GM12878 (cell line): ENCODE results near the gene MAN1A1. TPM values are rescaled to one million over a fixed set of nuclear protein-coding genes. Genes with fewer than 3 reads are reported as not detected.

Source experiments
- ATAC-seq: fragments of 200-7000 bp; cut with Tn5 transposase; 3 replicates; pipeline ENCODE4 v1.9.1; 2020; ENCODE audit warnings: mild to moderate bottlenecking, moderate library complexity
- BruUV-seq: library from RNA; stranded (reverse); fragments of 400-500 nt; replicated peaks from 2 replicates; lab custom pipeline; 2021; lab: Mats Ljungman, UMichigan
- CTCF ChIA-PET: fragments of 300-600 bp; sonication (Branson Sonifier 250); formaldehyde crosslinking; extraction: SDS; loops from one replicate; lab custom pipeline; 2021; ENCODE audit warnings: inconsistent platforms; lab: Yijun Ruan, JAX
- POLR2A ChIA-PET: fragments of 350-600 bp; formaldehyde crosslinking; extraction: SDS; loops from one replicate; lab custom pipeline; 2021; ENCODE audit warnings: inconsistent platforms; lab: Charles Lee
- RAD21 ChIA-PET: fragments of 300-600 bp; sonication (Branson Sonifier 250); formaldehyde crosslinking; loops from one replicate; lab custom pipeline; 2023; ENCODE audit warnings: antibody characterized with exemption; ENCODE audit not compliant: unreplicated experiment; lab: Charles Lee
- SMC1A ChIA-PET: fragments of 300-600 bp; sonication (Branson Sonifier 250); formaldehyde crosslinking; loops from one replicate; lab custom pipeline; 2023; ENCODE audit not compliant: unreplicated experiment, uncharacterized antibody; lab: Charles Lee
- DNase-seq: peaks from one replicate; pipeline ENCODE4 v3.0.0-alpha.2; 2011; ENCODE audit warnings: low read depth, low spot score
- FAIRE-seq: peaks from 3 replicates; lab custom pipeline; 2011; peaks lifted over from hg19 to GRCh38; lab: Jason Lieb, UNC
- H2AFZ ChIP-seq: 2 replicates; pipeline ENCODE4 v1.6.0; 2011; ENCODE audit warnings: low read depth, low read length, control low read depth; ENCODE audit not compliant: control insufficient read depth
- H3K27ac ChIP-seq: 2 replicates; pipeline ENCODE4 v1.5.1; 2011; ENCODE audit warnings: control low read depth; ENCODE audit not compliant: control insufficient read depth, insufficient read depth
- H3K27me3 ChIP-seq, 2 experiments: replicated peaks in 1 of 2; 2 replicates each; pipeline versions ENCODE4 v1.6.0 to v1.6.1; 2011; ENCODE audit warnings: low read length in 1 of 2; ENCODE audit not compliant: control insufficient read depth in 2 of 2, insufficient read depth in 2 of 2
- H3K36me3 ChIP-seq, 2 experiments: 2 replicates each; pipeline ENCODE4 v1.5.1; 2011; ENCODE audit warnings: low read length in 1 of 2; ENCODE audit not compliant: control insufficient read depth in 2 of 2, insufficient read depth in 2 of 2
- H3K4me1 ChIP-seq: 2 replicates; pipeline ENCODE4 v1.6.1; 2011; ENCODE audit warnings: mild to moderate bottlenecking, low read length, moderate library complexity, mixed read lengths; ENCODE audit not compliant: control insufficient read depth, insufficient read depth
- H3K4me2 ChIP-seq: 2 replicates; pipeline ENCODE4 v1.6.0; 2011; ENCODE audit warnings: control low read depth; ENCODE audit not compliant: control insufficient read depth, insufficient read depth
- H3K4me3 ChIP-seq: fragments of 200-600 bp; sonication (generic); 2 replicates; pipeline ENCODE4 v1.5.1; 2016
- H3K79me2 ChIP-seq: 2 replicates; pipeline ENCODE4 v1.6.0; 2011; ENCODE audit warnings: low read length; ENCODE audit not compliant: control insufficient read depth, insufficient read depth
- H3K9ac ChIP-seq: 2 replicates; pipeline ENCODE4 v1.8.0; 2011; ENCODE audit warnings: low read length, control low read depth, mixed read lengths; ENCODE audit not compliant: control insufficient read depth, insufficient read depth
- H3K9me3 ChIP-seq: replicated peaks from 3 replicates; pipeline ENCODE4 v1.5.1; 2011; ENCODE audit warnings: mild to moderate bottlenecking, low read length; ENCODE audit not compliant: control insufficient read depth, insufficient read depth
- H4K20me1 ChIP-seq: 2 replicates; pipeline ENCODE4 v1.6.0; 2011; ENCODE audit not compliant: control insufficient read depth, insufficient read depth
- ESRRA ChIP-seq: IDR thresholded peaks from 2 replicates; pipeline ENCODE4 v1.6.1; 2012; ENCODE audit warnings: mild to moderate bottlenecking, low read length, improper control_type of control experiment
- EZH2 ChIP-seq: IDR thresholded peaks from 2 replicates; pipeline ENCODE4 v1.6.1; 2012; ENCODE audit warnings: low read depth, mild to moderate bottlenecking, control low read depth, inconsistent platforms, low read length, borderline replicate concordance; ENCODE audit not compliant: control insufficient read depth
- MEF2B ChIP-seq: fragments of 450-650 bp; IDR thresholded peaks from 2 replicates; pipeline ENCODE4 v1.6.1; 2018; ENCODE audit warnings: mild to moderate bottlenecking, moderate library complexity; ENCODE audit not compliant: partially characterized antibody, poor library complexity, severe bottlenecking
- RBBP5 ChIP-seq: fragments of 200-600 bp; sonication (generic); conservative IDR thresholded peaks from 2 replicates; pipeline ENCODE4 v1.6.1; 2016
- STAT3 ChIP-seq: IDR thresholded peaks from 2 replicates; pipeline ENCODE4 v1.6.1; 2011; ENCODE audit warnings: low read depth, low read length, improper control_type of control experiment
- TCF12 ChIP-seq: IDR thresholded peaks from 2 replicates; pipeline ENCODE4 v1.6.1; 2011; ENCODE audit warnings: low read depth, mild to moderate bottlenecking, low read length
- WGBS: methylation state at CpG from one replicate; pipeline ENCODE4 v1.1.6; 2016; ENCODE audit warnings: low lambda C conversion rate; ENCODE audit not compliant: insufficient replicate concordance, insufficient coverage; ENCODE audit errors: missing lambda C conversion rate; 5-methylcytosine and 5-hydroxymethylcytosine counted together
- in situ Hi-C: fragments of 300-500 bp; cut with MboI; formaldehyde crosslinking; loops from 9 replicates; pipeline ENCODE4 v1.14.3; 2018; ENCODE audit warnings: mixed read lengths
- intact Hi-C: fragments of 100-400 bp; cut with micrococcal nuclease; formaldehyde crosslinking; loops from one replicate; pipeline ENCODE4 v1.14.2; 2022; ENCODE audit not compliant: unreplicated experiment
- polyA plus RNA-seq, 11 experiments: library from polyadenylated mRNA; depleted of rRNA in 4 of 11; unstranded in 6 of 11; stranded (reverse) in 5 of 11; fragments of >200 nt; fragmentation: Nextera tagmentation in 4 of 11; fragmentation: Illumina TruSeq in 1 of 11; extraction: Ambion mirVana in 4 of 11; extraction: Trizol in 1 of 11; gene quantifications; 1 replicate in 1 of 11; 2 replicates in 10 of 11; pipeline versions ENCODE4 v1.2.1 to v1.2.3, GENCODE V29; 2011 to 2016; ENCODE audit warnings: inconsistent platforms in 2 of 11, missing spikeins in 2 of 11, low read depth in 1 of 11
- total RNA-seq, 4 experiments: library from RNA; depleted of rRNA in 3 of 4; stranded (reverse); fragments of >200 nt in 3 of 4; fragmentation: Illumina TruSeq in 1 of 4; extraction: Trizol in 1 of 4; gene quantifications; 2 replicates each; pipeline versions ENCODE4 v1.2.1 to v1.2.3, GENCODE V29; 2013 to 2021
- TF ChIP-seq, protein P1 (sequence below): IDR thresholded peaks from 2 replicates; pipeline ENCODE4 v1.6.1; 2011; ENCODE audit warnings: low read depth, low read length, improper control_type of control experiment, borderline replicate concordance

The MAN1A1 gene
- total and polyA plus RNA-seq, 10 of the 15 experiments (the other 5 are each of a cell fraction or from before 2014, with no cell fraction given), result 5.4 to 28.1 (median 19.5) TPM

DNA sequence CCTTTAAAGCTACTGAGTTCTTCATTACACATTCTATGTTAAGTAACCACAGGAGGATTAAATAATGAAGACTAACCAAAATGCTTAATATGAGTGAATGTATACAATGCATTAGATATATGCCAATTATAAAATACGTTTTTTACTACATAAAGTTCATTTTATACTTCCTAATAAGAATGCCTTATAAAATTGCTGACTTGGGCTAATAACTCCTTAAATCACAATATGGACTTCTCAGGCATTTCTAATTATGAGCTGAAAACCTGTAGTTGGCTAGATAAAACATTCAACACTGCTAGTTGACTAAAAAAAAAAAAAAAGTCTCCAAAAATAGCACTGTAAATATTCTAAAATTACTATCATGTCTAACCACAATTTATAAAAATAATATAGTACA lies 11.8 kb downstream of the MAN1A1 start:
- no peak overlapping the region for H3K27ac ChIP-seq
- H3K9me3 ChIP-seq, result no peaks in the 10 kb centered on the region
- no peaks in the 10 kb centered on the region for H3K27me3 ChIP-seq
- H3K9ac ChIP-seq, result no peak overlapping the region
- no TSS peak for BruUV-seq
- no peak overlapping the region for H3K4me2 ChIP-seq
- no peaks in the 10 kb centered on the region for H4K20me1 ChIP-seq
- H2AFZ ChIP-seq, result no peak overlapping the region
- in situ Hi-C loops (no loop called here), intact Hi-C loops (no loop called here)
- H3K36me3 ChIP-seq, result no peaks in the 10 kb centered on the region; a peak in 1 of 4 replicates
- SMC1A ChIA-PET, result interaction anchor here (0.7 to 18.1 kb wide), 12 partner anchors 7 to 209 kb away, joined by 3 to 359 read pairs (median 5); no protein-coding TSS in a partner anchor
- H3K79me2 ChIP-seq, result peaks cover 8% of the 10 kb centered on the region
- RAD21 ChIA-PET, result interaction anchor here (0.7 to 18.1 kb wide), 9 partner anchors 8 to 432 kb away, joined by 3 to 414 read pairs (median 11); no protein-coding TSS in a partner anchor
- POLR2A ChIA-PET, result interaction anchor here (1.2 to 8.0 kb wide), 5 partner anchors 8 to 25 kb away, joined by 3 to 114 read pairs (median 8); no protein-coding TSS in a partner anchor
- DNase-seq (no peak), FAIRE-seq (no peak), ATAC-seq (no peak)
- peaks cover 10% of the 10 kb centered on the region for H3K4me1 ChIP-seq
- H3K4me3 ChIP-seq, result no peak overlapping the region
- CTCF ChIA-PET, result interaction anchor here (0.7 to 8.0 kb wide), 9 partner anchors 7 to 518 kb away, joined by 3 to 144 read pairs (median 7); no protein-coding TSS in a partner anchor
- TF ChIP-seq, protein P1, sequence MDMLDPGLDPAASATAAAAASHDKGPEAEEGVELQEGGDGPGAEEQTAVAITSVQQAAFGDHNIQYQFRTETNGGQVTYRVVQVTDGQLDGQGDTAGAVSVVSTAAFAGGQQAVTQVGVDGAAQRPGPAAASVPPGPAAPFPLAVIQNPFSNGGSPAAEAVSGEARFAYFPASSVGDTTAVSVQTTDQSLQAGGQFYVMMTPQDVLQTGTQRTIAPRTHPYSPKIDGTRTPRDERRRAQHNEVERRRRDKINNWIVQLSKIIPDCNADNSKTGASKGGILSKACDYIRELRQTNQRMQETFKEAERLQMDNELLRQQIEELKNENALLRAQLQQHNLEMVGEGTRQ, result no peak
- TF ChIP-seq STAT3, result no peak
- TF ChIP-seq TCF12, result no peak
- no peak for TF ChIP-seq RBBP5
- peak; percentile 32 for TF ChIP-seq MEF2B
- TF ChIP-seq EZH2, result no peak
- no peak for TF ChIP-seq ESRRA
- TF ChIP-seq, all 136 proteins: peak for 1
- 76% methylated on average over 1 of the region's 1 CpG for WGBS
